KOPT-K1 (cell line): ENCODE results near the gene WNK2.
"Not testable (repeated sequence)": the region's sequence is repeated elsewhere in the genome, so short reads cannot be mapped to it uniquely, and the experiment has no call there.

ENCODE experiments used
- H3K27ac ChIP-seq: fragments of 200-600 bp; sonication (generic); 2 replicates; pipeline ENCODE4 v1.5.1; 2016; ENCODE audit warnings: antibody characterized with exemption, mild to moderate bottlenecking, low read depth, low read length; ENCODE audit not compliant: poor library complexity, severe bottlenecking
- H3K36me3 ChIP-seq: fragments of 200-600 bp; sonication (generic); 2 replicates; pipeline ENCODE4 v1.5.1; 2017; ENCODE audit warnings: antibody characterized with exemption, mild to moderate bottlenecking, low read length, moderate library complexity; ENCODE audit not compliant: insufficient read depth
- H3K9me3 ChIP-seq: fragments of 200-600 bp; sonication (generic); 2 replicates; pipeline ENCODE4 v1.5.1; 2017; ENCODE audit warnings: antibody characterized with exemption, low read length, mild to moderate bottlenecking; ENCODE audit not compliant: insufficient read depth, poor library complexity, severe bottlenecking

Gene WNK2

GRCh38 chr9:93338196-93338595, 154.3 kb downstream of the WNK2 start:
- peaks cover 29% of the 10 kb centered on the region for H3K9me3 ChIP-seq
- not testable (repeated sequence) for H3K36me3 ChIP-seq, H3K27ac ChIP-seq

- peaks cover 29% of the 10 kb centered on the region for H3K9me3 ChIP-seq
- H3K27ac ChIP-seq: no peak overlapping the region
- no peaks in the 10 kb centered on the region for H3K36me3 ChIP-seq
Observed at GRCh38 chr9:93340091-93340490, 156.2 kb downstream of the WNK2 start.

- not testable (repeated sequence) for H3K36me3 ChIP-seq, H3K27ac ChIP-seq
- H3K9me3 ChIP-seq: peaks cover 29% of the 10 kb centered on the region
Observed at GRCh38 chr9:93341820-93342219, 157.9 kb downstream of the WNK2 start.

GRCh38 chr9:93342428-93342827, 158.5 kb downstream of the WNK2 start:
- not testable (repeated sequence) for H3K27ac ChIP-seq, H3K36me3 ChIP-seq
- H3K9me3 ChIP-seq: peaks cover 27% of the 10 kb centered on the region

GRCh38 chr9:93343663-93344062, 159.7 kb downstream of the WNK2 start:
- H3K27ac ChIP-seq: no peak overlapping the region
- peaks cover 16% of the 10 kb centered on the region for H3K9me3 ChIP-seq
- no peaks in the 10 kb centered on the region for H3K36me3 ChIP-seq

GRCh38 chr9:93345643-93346230, 161.8 kb downstream of the WNK2 start:
- Histone ChIP-seq H3K27ac (no peak overlapping the region), H3K9me3 (no peaks in the 10 kb centered on the region), H3K36me3 (no peaks in the 10 kb centered on the region)

- Histone ChIP-seq H3K36me3 (no peaks in the 10 kb centered on the region), H3K27ac (no peak overlapping the region), H3K9me3 (no peaks in the 10 kb centered on the region)
Observed at GRCh38 chr9:93346231-93347112, 162.5 kb downstream of the WNK2 start.

- H3K27ac ChIP-seq, H3K9me3 ChIP-seq, H3K36me3 ChIP-seq: not testable (repeated sequence)
Observed at GRCh38 chr9:93347371-93347975, 163.5 kb downstream of the WNK2 start.

- not testable (repeated sequence) for H3K27ac ChIP-seq
Observed at GRCh38 chr9:93353413-93354310, 169.7 kb downstream of the WNK2 start.

GRCh38 chr9:93354451-93354850, 170.5 kb downstream of the WNK2 start:
- no peak overlapping the region for H3K27ac ChIP-seq
- H3K9me3 ChIP-seq: no peaks in the 10 kb centered on the region
- H3K36me3 ChIP-seq: no peaks in the 10 kb centered on the region

More at GRCh38 chr9:93353413-93354310, 169.7 kb downstream of the WNK2 start:
- H3K36me3 ChIP-seq, H3K9me3 ChIP-seq: not testable (repeated sequence)

GRCh38 chr9:93355827-93356226, 171.9 kb downstream of the WNK2 start:
- Histone ChIP-seq H3K27ac (no peak overlapping the region), H3K9me3 (peaks cover 10% of the 10 kb centered on the region), H3K36me3 (no peaks in the 10 kb centered on the region)

GRCh38 chr9:93357649-93358048, 173.7 kb downstream of the WNK2 start:
- Histone ChIP-seq H3K27ac (no peak overlapping the region), H3K9me3 (peaks cover 24% of the 10 kb centered on the region), H3K36me3 (no peaks in the 10 kb centered on the region)

- peaks cover 24% of the 10 kb centered on the region for H3K9me3 ChIP-seq
- H3K27ac ChIP-seq, H3K36me3 ChIP-seq: not testable (repeated sequence)
Observed at GRCh38 chr9:93359907-93360306, 176.0 kb downstream of the WNK2 start.

GRCh38 chr9:93361995-93362394, 178.1 kb downstream of the WNK2 start:
- Histone ChIP-seq H3K27ac (no peak overlapping the region), H3K36me3 (no peaks in the 10 kb centered on the region), H3K9me3 (peaks cover 24% of the 10 kb centered on the region)
